WERI-Rb-1 (cell line): ENCODE measurements around the gene SPINK2.

Source experiments
- DNase-seq: peaks from one replicate; pipeline ENCODE4 v3.0.0-alpha.2; 2020
- H3K27ac ChIP-seq: fragments of 250-450 bp; sonication (Bioruptor Pico); 2 replicates; pipeline ENCODE4 v1.5.1; 2020; ENCODE audit warnings: mild to moderate bottlenecking, moderate library complexity
- H3K27me3 ChIP-seq: fragments of 250-450 bp; sonication (Bioruptor Pico); 2 replicates; pipeline ENCODE4 v1.5.1; 2021; ENCODE audit warnings: mild to moderate bottlenecking, low read depth, moderate library complexity; ENCODE audit not compliant: insufficient read depth, severe bottlenecking
- H3K36me3 ChIP-seq: fragments of 250-450 bp; sonication (Bioruptor Pico); 2 replicates; pipeline ENCODE4 v1.5.1; 2020; ENCODE audit warnings: mild to moderate bottlenecking, moderate library complexity
- H3K4me3 ChIP-seq: 2 replicates; pipeline ENCODE4 v1.5.1; 2011; ENCODE audit warnings: low read depth, mild to moderate bottlenecking, control low read depth, low read length
- H3K9me3 ChIP-seq: fragments of 250-450 bp; sonication (Bioruptor Pico); 2 replicates; pipeline ENCODE4 v1.5.1; 2021; ENCODE audit warnings: mild to moderate bottlenecking, moderate library complexity; ENCODE audit not compliant: severe bottlenecking
- CTCF ChIP-seq: IDR thresholded peaks from 2 replicates; pipeline ENCODE4 v1.5.1; 2011; ENCODE audit warnings: low read depth, mild to moderate bottlenecking, control low read depth, inconsistent platforms, low read length

Gene SPINK2

GRCh38 chr4:56859841-56860240, 38.3 kb upstream of the SPINK2 start:
- H3K27ac ChIP-seq = no peak overlapping the region
- H3K36me3 ChIP-seq = no peaks in the 10 kb centered on the region
- H3K27me3 ChIP-seq = no peaks in the 10 kb centered on the region
- H3K9me3 ChIP-seq = no peaks in the 10 kb centered on the region
- no peak for TF ChIP-seq CTCF
- DNase-seq = no peak
- H3K4me3 ChIP-seq = no peak overlapping the region

DNA sequence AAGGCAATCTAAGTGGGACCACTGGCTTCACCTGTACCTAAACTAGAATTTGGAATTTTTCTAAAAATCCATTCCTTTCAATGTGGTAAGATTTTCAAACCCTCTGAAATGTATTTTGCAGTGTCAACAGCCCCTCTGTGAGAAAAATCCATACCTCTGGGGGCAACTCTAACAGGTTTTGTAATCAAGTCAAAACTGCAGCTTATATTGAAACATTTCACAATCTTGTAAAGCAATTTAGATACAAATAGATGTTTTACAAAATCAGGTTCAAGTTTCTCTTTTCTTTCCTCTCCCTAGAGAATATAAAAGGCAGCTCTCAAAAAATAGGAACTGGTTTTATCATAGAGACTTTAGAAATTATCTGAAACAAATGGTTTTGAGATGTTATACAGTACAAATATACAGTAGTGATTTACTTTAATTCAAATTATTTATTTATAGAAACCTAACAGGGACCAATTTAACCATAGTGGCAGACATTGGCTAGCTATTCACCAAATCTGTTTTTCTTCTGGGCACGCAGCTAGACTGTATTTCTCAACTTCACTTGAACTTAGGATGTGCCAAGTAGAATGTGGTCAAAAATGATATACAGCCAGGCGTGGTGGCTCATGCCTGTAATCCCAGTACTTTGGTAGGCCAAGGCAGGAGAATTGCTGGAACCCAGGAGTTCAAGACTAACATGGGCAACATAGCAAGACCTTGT, 36.3 kb upstream of the SPINK2 start:
- no peak overlapping the region for H3K4me3 ChIP-seq
- no peak for TF ChIP-seq CTCF
- no peak overlapping the region for H3K27ac ChIP-seq
- no peaks in the 10 kb centered on the region for H3K9me3 ChIP-seq
- no peaks in the 10 kb centered on the region for H3K36me3 ChIP-seq
- DNase-seq = no peak
- no peaks in the 10 kb centered on the region for H3K27me3 ChIP-seq

DNA sequence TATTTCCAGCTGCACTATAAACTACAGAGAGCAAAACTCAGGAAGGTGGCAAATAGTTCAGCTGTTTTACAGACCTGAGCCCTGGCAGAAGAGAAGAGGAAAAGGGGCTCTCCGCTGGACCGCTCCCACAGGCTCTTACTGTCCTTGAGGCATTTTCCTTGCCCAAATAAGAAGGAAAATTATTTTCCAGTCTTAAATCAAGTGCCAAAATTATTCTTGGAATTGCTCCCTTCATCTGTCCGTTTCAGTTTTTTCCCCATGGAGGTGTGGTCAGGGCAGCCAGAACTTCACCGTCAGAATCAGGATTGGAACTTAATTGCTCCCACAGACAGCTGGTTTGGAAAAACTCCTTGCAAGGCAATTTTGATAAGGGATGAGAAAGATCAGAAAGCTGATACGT, 35.2 kb upstream of the SPINK2 start:
- no peaks in the 10 kb centered on the region for H3K9me3 ChIP-seq
- DNase-seq = no peak

DNA sequence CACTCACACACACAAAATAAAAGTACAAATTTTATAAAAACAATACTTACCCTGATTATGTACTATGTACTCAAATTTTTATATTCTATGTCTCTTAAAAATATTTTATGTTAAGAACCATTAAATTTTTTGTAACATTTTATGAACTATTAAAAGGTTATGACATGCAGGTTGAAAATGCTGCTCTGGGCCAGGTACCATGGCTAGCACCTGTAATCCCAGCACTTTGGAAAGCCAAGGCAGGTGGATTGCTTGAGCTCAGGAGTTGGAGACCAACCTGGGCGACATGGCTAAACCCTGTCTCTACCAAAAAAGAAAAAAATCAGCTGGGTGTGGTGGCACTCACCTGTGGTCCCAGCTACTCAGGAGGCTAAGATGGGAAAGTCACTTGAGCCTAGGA, 29.4 kb upstream of the SPINK2 start:
- no peak overlapping the region for H3K27ac ChIP-seq
- H3K4me3 ChIP-seq = no peak overlapping the region
- no peaks in the 10 kb centered on the region for H3K36me3 ChIP-seq
- no peaks in the 10 kb centered on the region for H3K9me3 ChIP-seq
- H3K27me3 ChIP-seq = no peaks in the 10 kb centered on the region
- no peak for TF ChIP-seq CTCF
- DNase-seq = no peak

More for the DNA sequence above, 35.2 kb upstream of the SPINK2 start:
- H3K27me3 ChIP-seq = no peaks in the 10 kb centered on the region
- H3K36me3 ChIP-seq = no peaks in the 10 kb centered on the region
- TF ChIP-seq CTCF = no peak
- no peak overlapping the region for H3K4me3 ChIP-seq
- no peak overlapping the region for H3K27ac ChIP-seq

GRCh38 chr4:56844802-56845580, 23.5 kb upstream of the SPINK2 start:
- H3K27ac ChIP-seq = no peak overlapping the region
- DNase-seq = no peak
- H3K9me3 ChIP-seq = no peaks in the 10 kb centered on the region
- H3K4me3 ChIP-seq = no peak overlapping the region
- TF ChIP-seq CTCF = no peak
- H3K36me3 ChIP-seq = no peaks in the 10 kb centered on the region
- H3K27me3 ChIP-seq = no peaks in the 10 kb centered on the region
